Transverse colon (tissue), 3 donors: ENCODE measurements around the gene PHACTR2.

ENCODE experiments used
- POLR2A ChIP-seq: fragments of 450-650 bp; IDR thresholded peaks from one replicate; pipeline ENCODE4 v1.6.1; 2016; ENCODE audit warnings: antibody characterized with exemption, mild to moderate bottlenecking, moderate library complexity
- TF ChIP-seq, protein P1 (sequence below), 5 experiments: fragments of 200-600 bp in 3 of 5; fragments of 450-650 bp in 2 of 5; sonication (generic) in 3 of 5; IDR thresholded peaks; 1 replicate in 2 of 5; 2 replicates in 3 of 5; pipeline ENCODE4 v1.5.1; 2016 to 2017; ENCODE audit warnings: antibody characterized with exemption in 5 of 5, inconsistent platforms in 3 of 5, mild to moderate bottlenecking in 2 of 5, moderate library complexity in 1 of 5

DNA sequence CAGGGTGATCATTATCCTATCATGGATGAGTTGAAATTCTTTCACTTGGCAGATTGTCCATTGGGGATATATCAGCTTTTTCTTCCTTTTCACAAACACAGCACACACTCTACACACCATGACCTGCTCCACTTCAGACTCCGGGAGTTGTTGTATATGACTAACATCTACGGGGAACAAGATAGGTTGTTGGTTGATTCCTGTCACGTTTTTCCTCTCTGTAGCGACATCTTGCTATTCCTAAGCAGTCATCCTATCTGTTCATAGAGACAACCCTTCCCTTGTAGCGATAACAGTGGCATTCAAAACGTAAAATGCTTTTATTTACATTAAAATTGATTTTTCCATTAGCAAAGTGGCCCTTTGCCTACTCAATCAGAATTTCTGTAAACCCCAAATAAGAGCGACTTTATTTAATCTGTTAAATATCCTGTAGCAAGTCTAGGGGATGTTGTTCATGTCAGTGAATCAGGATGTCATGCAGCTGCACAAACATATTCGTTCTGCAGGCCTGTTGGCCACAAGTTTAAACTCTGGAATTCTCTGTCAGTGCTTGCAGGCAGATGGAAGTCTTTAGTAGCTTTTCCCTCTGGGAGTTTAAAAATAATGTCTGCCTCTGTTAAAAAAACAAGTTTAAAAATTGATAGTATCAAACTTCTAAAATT, 23.1 kb downstream of the PHACTR2 start:
- TF ChIP-seq, protein P1, sequence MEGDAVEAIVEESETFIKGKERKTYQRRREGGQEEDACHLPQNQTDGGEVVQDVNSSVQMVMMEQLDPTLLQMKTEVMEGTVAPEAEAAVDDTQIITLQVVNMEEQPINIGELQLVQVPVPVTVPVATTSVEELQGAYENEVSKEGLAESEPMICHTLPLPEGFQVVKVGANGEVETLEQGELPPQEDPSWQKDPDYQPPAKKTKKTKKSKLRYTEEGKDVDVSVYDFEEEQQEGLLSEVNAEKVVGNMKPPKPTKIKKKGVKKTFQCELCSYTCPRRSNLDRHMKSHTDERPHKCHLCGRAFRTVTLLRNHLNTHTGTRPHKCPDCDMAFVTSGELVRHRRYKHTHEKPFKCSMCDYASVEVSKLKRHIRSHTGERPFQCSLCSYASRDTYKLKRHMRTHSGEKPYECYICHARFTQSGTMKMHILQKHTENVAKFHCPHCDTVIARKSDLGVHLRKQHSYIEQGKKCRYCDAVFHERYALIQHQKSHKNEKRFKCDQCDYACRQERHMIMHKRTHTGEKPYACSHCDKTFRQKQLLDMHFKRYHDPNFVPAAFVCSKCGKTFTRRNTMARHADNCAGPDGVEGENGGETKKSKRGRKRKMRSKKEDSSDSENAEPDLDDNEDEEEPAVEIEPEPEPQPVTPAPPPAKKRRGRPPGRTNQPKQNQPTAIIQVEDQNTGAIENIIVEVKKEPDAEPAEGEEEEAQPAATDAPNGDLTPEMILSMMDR (IDR thresholded peaks at IDR 0.05) = no peak
- no peak for TF ChIP-seq POLR2A
